KMS-11 (cell line): Measurements from ENCODE around the gene RIMKLA.
A peak's percentile ranks its signal among the peaks of the same experiment; 100 is the strongest.

Experiments used
- H2AFZ ChIP-seq: fragments of 200-600 bp; sonication (generic); 2 replicates; pipeline ENCODE4 v1.6.1; 2016; ENCODE audit warnings: antibody characterized with exemption, mixed run types, low read depth
- H3K27ac ChIP-seq: fragments of 200-600 bp; sonication (generic); 2 replicates; pipeline ENCODE4 v1.6.1; 2016; ENCODE audit warnings: mild to moderate bottlenecking, mixed run types
- H3K27me3 ChIP-seq: fragments of 200-600 bp; sonication (generic); 2 replicates; pipeline ENCODE4 v1.6.1; 2017; ENCODE audit warnings: mild to moderate bottlenecking, low read depth, mixed run types, moderate library complexity; ENCODE audit not compliant: insufficient read depth
- H3K36me3 ChIP-seq: fragments of 200-600 bp; sonication (generic); 2 replicates; pipeline ENCODE4 v1.6.1; 2017; ENCODE audit warnings: mild to moderate bottlenecking, mixed run types; ENCODE audit not compliant: insufficient read depth
- H3K4me1 ChIP-seq: fragments of 200-600 bp; sonication (generic); 2 replicates; pipeline ENCODE4 v1.6.1; 2016; ENCODE audit warnings: mild to moderate bottlenecking, low read depth, mixed run types; ENCODE audit not compliant: poor library complexity, severe bottlenecking
- H3K4me2 ChIP-seq: fragments of 200-600 bp; sonication (generic); 2 replicates; pipeline ENCODE4 v1.7.0; 2016; ENCODE audit warnings: mild to moderate bottlenecking, mixed run types
- H3K4me3 ChIP-seq: fragments of 200-600 bp; sonication (generic); IDR thresholded peaks from 2 replicates; pipeline ENCODE4 v1.6.1; 2017; ENCODE audit warnings: low read depth, low read length, mixed read lengths; ENCODE audit not compliant: insufficient read depth
- H3K79me2 ChIP-seq: fragments of 200-600 bp; sonication (generic); 2 replicates; pipeline ENCODE4 v1.6.1; 2016; ENCODE audit warnings: low read depth, mixed run types; ENCODE audit not compliant: insufficient read depth
- H3K9ac ChIP-seq: fragments of 200-600 bp; sonication (generic); 2 replicates; pipeline ENCODE4 v1.6.1; 2016; ENCODE audit warnings: mild to moderate bottlenecking, mixed run types
- H4K20me1 ChIP-seq: fragments of 200-600 bp; sonication (generic); 2 replicates; pipeline ENCODE4 v1.6.1; 2016; ENCODE audit warnings: mild to moderate bottlenecking, mixed run types; ENCODE audit not compliant: insufficient read depth
- CTCF ChIP-seq: fragments of 200-600 bp; sonication (generic); conservative IDR thresholded peaks from 2 replicates; pipeline ENCODE4 v1.6.1; 2017; ENCODE audit warnings: low read depth, mild to moderate bottlenecking, antibody characterized with exemption, low read length, moderate library complexity, mixed read lengths

The RIMKLA gene

GRCh38 chr1:42335050-42335808, 45.4 kb upstream of the RIMKLA start, which contains the start of gene FOXJ3:
Gene FOXJ3, minus strand, starts transcription at chr1:42335235. Its CDS starts 24,142 bp downstream, at chr1:42311093.
- Histone ChIP-seq H3K4me3 (peak within 1 kb of the TSS; percentile 43), H4K20me1 (peaks cover 5% of the 10 kb centered on the region; the same call in 1 of the 2 replicates), H3K36me3 (no peaks in the 10 kb centered on the region), H2AFZ (peak within 1 kb of the TSS; percentile 82), H3K27ac (peak within 1 kb of the TSS; percentile 41; the same call in 1 of the 2 replicates), H3K9ac (peak within 1 kb of the TSS; percentile 68), H3K27me3 (no peaks in the 10 kb centered on the region), H3K79me2 (peaks cover 47% of the 10 kb centered on the region), H3K4me1 (peaks cover 17% of the 10 kb centered on the region), H3K4me2 (peak within 1 kb of the TSS; percentile 76)
- TF ChIP-seq CTCF, result no peak

- peak overlapping the region; percentile 82 for H2AFZ ChIP-seq
- H3K4me1 ChIP-seq, result peaks cover 17% of the 10 kb centered on the region
- TF ChIP-seq CTCF, result no peak
- peaks cover 39% of the 10 kb centered on the region for H3K79me2 ChIP-seq
- H3K9ac ChIP-seq, result peak overlapping the region; percentile 68; the same call in 1 of the 2 replicates
- 0 out of 2 replicates have a peak, but pooled peaks cover 5% of the 10 kb centered on the region for H4K20me1 ChIP-seq
- H3K36me3 ChIP-seq, result no peaks in the 10 kb centered on the region
- H3K4me3 ChIP-seq, result peak overlapping the region; percentile 28
- peak overlapping the region; percentile 28; the same call in 1 of the 2 replicates for H3K27ac ChIP-seq
- no peaks in the 10 kb centered on the region for H3K27me3 ChIP-seq
- peak overlapping the region; percentile 50 for H3K4me2 ChIP-seq
Measured at GRCh38 chr1:42335809-42336518, 44.6 kb upstream of the RIMKLA start.

- H3K4me2 ChIP-seq, result no peak overlapping the region
- H2AFZ ChIP-seq, result no peak overlapping the region
- H3K27me3 ChIP-seq, result no peaks in the 10 kb centered on the region
- H3K4me1 ChIP-seq, result peaks cover 17% of the 10 kb centered on the region
- H3K27ac ChIP-seq, result no peak overlapping the region
- H3K4me3 ChIP-seq, result no peak overlapping the region
- TF ChIP-seq CTCF, result no peak
- peaks cover 29% of the 10 kb centered on the region for H3K79me2 ChIP-seq
- no peak overlapping the region for H3K9ac ChIP-seq
- H3K36me3 ChIP-seq, result no peaks in the 10 kb centered on the region
- 0 out of 2 replicates have a peak, but pooled peaks cover 5% of the 10 kb centered on the region for H4K20me1 ChIP-seq
Measured at GRCh38 chr1:42336978-42337377, 43.6 kb upstream of the RIMKLA start.

GRCh38 chr1:42340093-42340492, 40.5 kb upstream of the RIMKLA start:
- H4K20me1 ChIP-seq, result no peaks in the 10 kb centered on the region
- H3K27me3 ChIP-seq, result no peaks in the 10 kb centered on the region
- TF ChIP-seq CTCF, result no peak
- peaks cover 6% of the 10 kb centered on the region for H3K4me1 ChIP-seq
- no peak overlapping the region for H3K4me2 ChIP-seq
- H3K9ac ChIP-seq, result no peak overlapping the region
- H3K4me3 ChIP-seq, result no peak overlapping the region
- no peak overlapping the region for H2AFZ ChIP-seq
- H3K27ac ChIP-seq, result no peak overlapping the region
- H3K36me3 ChIP-seq, result no peaks in the 10 kb centered on the region
- no peaks in the 10 kb centered on the region for H3K79me2 ChIP-seq
